ENCODE results near the gene DDAH1. TPM values are rescaled to one million over a fixed set of nuclear protein-coding genes. Genes with fewer than 3 reads are reported as not detected.

The DDAH1 gene
- total and polyA plus RNA-seq, 4 donors = 12.8 to 54.6 (median 28.7) TPM

DNA sequence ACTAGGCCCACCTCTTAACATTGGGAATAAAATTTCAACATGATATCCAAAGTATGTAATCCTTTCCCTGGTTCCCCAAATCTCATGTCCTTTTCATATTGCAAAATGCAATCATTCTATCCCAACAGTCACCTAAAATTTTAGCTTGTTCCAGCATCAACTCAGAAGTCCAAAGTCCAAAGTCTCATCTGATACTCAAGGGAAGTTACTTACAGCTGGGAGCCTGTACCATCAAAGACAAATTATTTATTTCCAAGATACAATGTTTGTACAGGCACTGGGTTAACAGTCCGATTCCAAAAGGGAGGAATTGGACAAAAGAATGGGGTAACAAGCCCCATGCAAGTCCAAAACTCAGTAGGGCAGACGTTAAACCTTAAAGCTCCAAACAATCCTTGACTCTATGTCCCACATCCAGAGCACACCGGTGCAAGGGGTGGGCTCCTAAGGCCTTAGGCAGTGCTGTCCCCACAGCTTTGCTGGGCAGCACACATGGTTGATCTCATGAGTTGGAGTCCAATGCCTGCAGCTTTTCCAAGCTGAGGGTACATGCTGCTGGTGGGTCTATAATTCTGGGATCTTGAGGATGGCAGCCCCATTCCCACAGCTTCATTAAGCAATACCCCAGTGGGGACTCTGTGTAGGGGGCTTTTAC lies 78.8 kb downstream of the DDAH1 start:
- Histone ChIP-seq H3K27ac (ENCODE audit: low read depth in 1 of 2, low read length in 2 of 2) (no peak overlapping the region), H3K4me1 (ENCODE audit: control insufficient read depth in 1 of 2, insufficient read depth in 2 of 2, low read length in 2 of 2) (no peaks in the 10 kb centered on the region), H3K9me3 (ENCODE audit: control insufficient read depth, low read length) (no peaks in the 10 kb centered on the region), H3K36me3 (ENCODE audit: control insufficient read depth in 1 of 2, insufficient read depth in 2 of 2, low read length in 1 of 2) (no peaks in the 10 kb centered on the region), H3K27me3 (ENCODE audit: control insufficient read depth in 1 of 2, insufficient read depth in 2 of 2, low read length in 1 of 2) (no peaks in the 10 kb centered on the region), H3K4me3 (ENCODE audit: low read length in 2 of 2) (no peak overlapping the region)
- WGBS, 2 donors = 84 to 89% methylated on average over 3 of the region's 3 CpGs
- ATAC-seq (ENCODE audit: low FRiP score) = no peak
- no peak for DNase-seq
- intact Hi-C loops (cut with DNase I) = no loop called here

DNA sequence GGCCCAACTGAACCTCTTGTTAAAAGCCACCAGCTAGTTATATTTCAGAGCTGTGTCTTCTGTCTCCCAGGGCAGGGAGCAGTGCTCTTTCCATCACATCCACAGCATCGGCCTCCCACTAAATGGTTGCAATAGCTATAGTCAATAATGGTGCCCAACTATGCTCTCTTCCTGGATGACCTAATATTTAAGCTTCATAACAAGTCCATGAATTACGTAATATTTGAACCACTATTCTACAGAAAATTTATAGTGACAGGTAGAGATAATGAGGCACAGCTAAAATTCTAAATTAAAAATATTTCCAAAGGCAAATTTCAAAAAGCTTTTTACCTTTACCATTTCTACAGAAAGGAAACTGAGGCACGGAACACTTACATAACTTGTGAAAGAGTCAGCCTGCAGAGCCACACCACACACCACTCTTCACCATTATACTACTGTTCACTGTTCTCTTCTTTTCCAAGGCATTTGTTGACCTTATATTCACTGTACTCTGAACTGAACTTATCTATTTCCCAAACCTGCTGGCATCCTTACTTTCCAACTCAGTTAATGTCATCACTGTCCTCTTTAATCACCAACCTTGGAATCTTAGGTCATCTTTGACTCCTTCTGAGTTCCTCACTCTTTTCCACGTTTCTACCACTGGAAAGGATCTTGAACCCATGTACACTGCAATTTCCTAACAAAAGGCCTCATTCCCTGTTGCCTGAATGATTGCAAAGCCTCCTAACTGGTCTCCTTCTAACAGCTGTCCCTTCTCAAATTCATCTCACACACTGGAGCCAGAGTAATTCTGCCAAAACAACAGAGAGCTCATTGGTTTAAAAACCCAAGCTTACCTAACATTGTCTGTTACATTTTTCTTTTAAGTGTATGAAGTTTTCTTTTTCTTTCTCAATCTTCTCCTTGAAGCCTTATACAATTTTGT lies 85.5 kb downstream of the DDAH1 start:
- Histone ChIP-seq H3K4me3 (ENCODE audit: low read length in 2 of 2) (no peak overlapping the region), H3K4me1 (ENCODE audit: control insufficient read depth in 1 of 2, insufficient read depth in 2 of 2, low read length in 2 of 2) (peaks cover 1 to 11% of the 10 kb centered on the region in 2 donors), H3K36me3 (ENCODE audit: control insufficient read depth in 1 of 2, insufficient read depth in 2 of 2, low read length in 1 of 2) (peaks cover 0 to 2% of the 10 kb centered on the region in 2 donors), H3K9me3 (ENCODE audit: control insufficient read depth, low read length) (no peaks in the 10 kb centered on the region), H3K27ac (ENCODE audit: low read depth in 1 of 2, low read length in 2 of 2) (no peak overlapping the region), H3K27me3 (ENCODE audit: control insufficient read depth in 1 of 2, insufficient read depth in 2 of 2, low read length in 1 of 2) (no peaks in the 10 kb centered on the region)
- intact Hi-C loops (cut with DNase I) = no loop called here
- no peak for ATAC-seq (ENCODE audit: low FRiP score)
- DNase-seq = no peak
- WGBS, 2 donors = 83 to 90% methylated on average over 4 of the region's 4 CpGs

DNA sequence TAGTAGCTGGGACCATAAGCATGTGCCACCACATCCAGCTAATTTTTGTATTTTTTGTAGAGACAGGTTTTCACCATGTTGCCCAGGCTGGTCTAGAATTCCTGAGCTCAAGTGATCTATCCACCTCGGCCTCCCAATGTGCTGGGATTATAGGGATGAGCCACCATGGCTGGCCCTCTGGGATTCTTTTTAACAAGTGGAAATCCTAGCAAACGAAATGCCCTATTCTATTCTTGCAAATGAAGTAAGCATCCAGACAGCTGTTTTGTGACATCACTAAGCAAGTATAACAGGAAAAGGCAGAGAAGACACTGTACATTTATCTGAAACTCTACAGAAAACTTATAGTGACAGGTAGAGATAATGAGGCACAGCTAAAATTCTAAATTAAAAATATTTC lies 86.4 kb downstream of the DDAH1 start:
- ATAC-seq (ENCODE audit: low FRiP score) = no peak
- 81 to 89% methylated on average over 2 of the region's 2 CpGs for WGBS, 2 donors

DNA sequence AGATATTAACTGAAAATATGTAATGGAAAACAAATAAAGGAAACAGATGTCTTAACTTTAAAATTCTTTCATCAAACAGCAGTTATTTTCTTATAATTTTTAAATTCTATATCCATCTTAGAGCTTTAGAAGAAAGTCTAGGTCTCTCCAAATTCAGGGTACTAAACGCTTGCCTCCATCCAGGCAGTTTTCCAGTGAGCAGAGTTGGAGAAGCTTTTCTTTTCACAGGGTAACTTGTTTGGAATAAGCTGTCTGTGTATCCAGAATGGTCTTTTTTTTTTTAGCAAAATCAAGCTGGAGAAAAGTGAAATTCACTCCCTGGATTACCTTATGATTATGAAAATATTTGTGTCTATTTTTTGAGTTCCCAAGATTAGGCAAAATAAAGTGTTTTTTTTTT lies 88.6 kb downstream of the DDAH1 start:
- 4 to 10% methylated on average over 1 of the region's 1 CpG for WGBS, 2 donors
- Histone ChIP-seq H3K9me3 (ENCODE audit: control insufficient read depth, low read length) (no peaks in the 10 kb centered on the region), H3K36me3 (ENCODE audit: control insufficient read depth in 1 of 2, insufficient read depth in 2 of 2, low read length in 1 of 2) (peaks cover 0 to 2% of the 10 kb centered on the region in 2 donors), H3K4me1 (ENCODE audit: control insufficient read depth in 1 of 2, insufficient read depth in 2 of 2, low read length in 2 of 2) (peaks cover 1 to 15% of the 10 kb centered on the region in 2 donors), H3K27ac (ENCODE audit: low read depth in 1 of 2, low read length in 2 of 2) (peak overlapping the region in 1 of 2 donors; percentile 76), H3K27me3 (ENCODE audit: control insufficient read depth in 1 of 2, insufficient read depth in 2 of 2, low read length in 1 of 2) (no peaks in the 10 kb centered on the region), H3K4me3 (ENCODE audit: low read length in 2 of 2) (no peak overlapping the region)
- no peak for DNase-seq
- ATAC-seq (ENCODE audit: low FRiP score) = no peak
- intact Hi-C loops (cut with DNase I) = no loop called here

More for the DNA sequence above, 86.4 kb downstream of the DDAH1 start:
- Histone ChIP-seq H3K36me3 (ENCODE audit: control insufficient read depth in 1 of 2, insufficient read depth in 2 of 2, low read length in 1 of 2) (peaks cover 0 to 2% of the 10 kb centered on the region in 2 donors), H3K27me3 (ENCODE audit: control insufficient read depth in 1 of 2, insufficient read depth in 2 of 2, low read length in 1 of 2) (no peaks in the 10 kb centered on the region), H3K9me3 (ENCODE audit: control insufficient read depth, low read length) (no peaks in the 10 kb centered on the region), H3K4me3 (ENCODE audit: low read length in 2 of 2) (no peak overlapping the region), H3K4me1 (ENCODE audit: control insufficient read depth in 1 of 2, insufficient read depth in 2 of 2, low read length in 2 of 2) (peaks cover 1 to 11% of the 10 kb centered on the region in 2 donors), H3K27ac (ENCODE audit: low read depth in 1 of 2, low read length in 2 of 2) (no peak overlapping the region)
- no peak for DNase-seq
- intact Hi-C loops (cut with DNase I) = no loop called here

DNA sequence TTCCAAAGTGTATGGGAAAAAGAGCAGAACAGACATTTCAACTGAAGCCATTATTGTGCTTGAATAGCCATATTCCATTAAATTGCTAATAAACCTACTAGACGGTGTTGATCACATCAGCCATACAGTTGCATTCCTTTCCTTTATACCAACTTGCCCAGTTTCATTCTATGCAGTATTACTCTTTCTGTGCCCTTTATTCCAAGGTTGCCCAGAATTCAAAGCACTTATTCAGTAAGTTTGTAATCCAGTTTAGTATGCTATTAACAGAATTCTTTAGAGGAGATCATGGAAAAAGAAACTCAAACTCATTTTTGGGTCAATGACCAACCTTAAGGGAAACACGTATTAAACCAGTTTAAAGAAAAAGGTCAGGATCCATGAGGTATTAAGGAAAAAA lies 89.5 kb downstream of the DDAH1 start:
- Histone ChIP-seq H3K9me3 (ENCODE audit: control insufficient read depth, low read length) (no peaks in the 10 kb centered on the region), H3K27ac (ENCODE audit: low read depth in 1 of 2, low read length in 2 of 2) (peak overlapping the region in 1 of 2 donors; percentile 76), H3K4me3 (ENCODE audit: low read length in 2 of 2) (no peak overlapping the region), H3K36me3 (ENCODE audit: control insufficient read depth in 1 of 2, insufficient read depth in 2 of 2, low read length in 1 of 2) (peaks cover 0 to 2% of the 10 kb centered on the region in 2 donors), H3K4me1 (ENCODE audit: control insufficient read depth in 1 of 2, insufficient read depth in 2 of 2, low read length in 2 of 2) (peaks cover 3 to 15% of the 10 kb centered on the region in 2 donors), H3K27me3 (ENCODE audit: control insufficient read depth in 1 of 2, insufficient read depth in 2 of 2, low read length in 1 of 2) (no peaks in the 10 kb centered on the region)
- ATAC-seq (ENCODE audit: low FRiP score) (no peak), DNase-seq (no peak)
- intact Hi-C loops (cut with DNase I) = no loop called here
- WGBS, 2 donors = 17 to 41% methylated on average over 2 of the region's 2 CpGs

DNA sequence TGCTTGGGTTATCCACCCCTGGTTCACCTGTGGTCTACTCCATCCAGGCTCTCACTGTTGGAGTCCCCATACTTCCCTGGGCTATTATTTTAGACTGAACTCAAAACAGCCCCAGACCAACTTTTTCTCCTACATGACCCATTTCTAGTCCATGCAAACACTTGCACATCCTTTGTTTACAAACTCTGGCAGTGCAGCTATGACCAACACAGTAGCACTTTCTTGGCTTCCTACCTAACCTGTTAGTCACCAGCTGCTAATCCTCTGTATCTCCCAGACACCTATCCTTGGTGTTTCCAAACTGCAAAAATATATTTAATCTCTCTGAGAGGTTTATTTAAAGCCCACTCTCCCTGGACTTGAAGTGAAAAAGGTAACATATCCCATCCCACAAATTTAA lies 90.8 kb downstream of the DDAH1 start:
- H3K27me3 ChIP-seq (ENCODE audit: control insufficient read depth in 1 of 2, insufficient read depth in 2 of 2, low read length in 1 of 2) = no peaks in the 10 kb centered on the region
- ATAC-seq (ENCODE audit: low FRiP score) (no peak), DNase-seq (no peak)
- no peak overlapping the region for H3K4me3 ChIP-seq (ENCODE audit: low read length in 2 of 2)
- intact Hi-C loops (cut with DNase I) = no loop called here
- no peak overlapping the region for H3K27ac ChIP-seq (ENCODE audit: low read depth in 1 of 2, low read length in 2 of 2)
- no peaks in the 10 kb centered on the region for H3K9me3 ChIP-seq (ENCODE audit: control insufficient read depth, low read length)
- H3K4me1 ChIP-seq (ENCODE audit: control insufficient read depth in 1 of 2, insufficient read depth in 2 of 2, low read length in 2 of 2) = peaks cover 1 to 15% of the 10 kb centered on the region in 2 donors
- no peaks in the 10 kb centered on the region for H3K36me3 ChIP-seq (ENCODE audit: control insufficient read depth in 1 of 2, insufficient read depth in 2 of 2, low read length in 1 of 2)

DNA sequence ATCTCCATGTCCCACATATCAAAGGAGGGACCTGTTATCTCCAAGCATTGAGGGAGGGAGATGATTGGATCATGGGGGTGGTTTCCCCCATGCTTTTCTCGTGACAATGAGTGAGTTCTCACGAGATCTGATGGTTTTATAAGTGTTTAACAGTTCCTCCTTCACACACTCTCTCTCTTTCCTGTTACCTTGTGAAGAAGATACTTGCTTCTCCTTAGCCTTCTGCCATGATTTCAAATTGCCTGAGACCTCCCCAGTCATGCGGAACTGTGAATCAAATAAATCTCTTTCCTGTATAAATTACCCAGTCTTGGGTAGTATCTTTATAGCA lies 91.6 kb downstream of the DDAH1 start:
- Histone ChIP-seq H3K4me1 (ENCODE audit: control insufficient read depth in 1 of 2, insufficient read depth in 2 of 2, low read length in 2 of 2) (peaks cover 1 to 15% of the 10 kb centered on the region in 2 donors), H3K9me3 (ENCODE audit: control insufficient read depth, low read length) (no peaks in the 10 kb centered on the region), H3K27ac (ENCODE audit: low read depth in 1 of 2, low read length in 2 of 2) (no peak overlapping the region), H3K27me3 (ENCODE audit: control insufficient read depth in 1 of 2, insufficient read depth in 2 of 2, low read length in 1 of 2) (no peaks in the 10 kb centered on the region), H3K4me3 (ENCODE audit: low read length in 2 of 2) (no peak overlapping the region), H3K36me3 (ENCODE audit: control insufficient read depth in 1 of 2, insufficient read depth in 2 of 2, low read length in 1 of 2) (no peaks in the 10 kb centered on the region)
- intact Hi-C loops (cut with DNase I) = no loop called here
- no peak for DNase-seq
- WGBS, 2 donors = 77% methylated on average over 3 of the region's 3 CpGs
- no peak for ATAC-seq (ENCODE audit: low FRiP score)

DNA sequence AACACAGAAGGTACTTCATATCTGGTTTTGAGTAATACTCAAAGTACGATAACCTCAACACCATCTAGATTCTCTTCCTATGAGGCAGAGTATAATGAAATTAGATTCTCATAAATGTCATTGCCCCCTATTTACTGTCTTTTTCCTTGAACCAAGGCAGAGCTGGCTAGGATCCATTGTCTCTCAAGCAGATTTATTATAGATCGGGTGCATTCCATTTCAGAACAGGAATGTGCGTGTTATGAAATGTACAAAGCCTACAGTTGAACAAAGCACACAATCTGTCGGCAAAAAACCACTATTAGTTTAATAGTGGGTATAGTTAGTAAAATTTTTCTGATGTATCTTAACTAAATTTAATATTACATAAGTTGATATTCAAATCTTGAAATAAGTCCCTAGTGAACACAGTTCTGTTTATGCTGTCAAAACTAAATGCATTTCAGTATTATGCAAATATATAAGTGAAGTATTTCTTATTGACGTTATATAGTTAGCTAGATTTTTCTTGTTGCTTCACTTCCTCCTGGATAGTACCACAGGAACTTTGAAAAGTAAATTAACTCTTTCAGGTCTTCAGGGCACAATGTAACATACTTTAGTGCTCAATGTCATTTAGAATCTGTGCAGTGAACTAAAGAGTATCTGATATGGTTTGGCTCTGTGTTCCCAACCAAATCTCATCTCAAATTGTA lies 92.1 kb downstream of the DDAH1 start:
- H3K4me3 ChIP-seq (ENCODE audit: low read length in 2 of 2) = no peak overlapping the region
- intact Hi-C loops (cut with DNase I) = no loop called here
- DNase-seq = no peak
- 13 to 16% methylated on average over 5 of the region's 5 CpGs for WGBS, 2 donors
- H3K4me1 ChIP-seq (ENCODE audit: control insufficient read depth in 1 of 2, insufficient read depth in 2 of 2, low read length in 2 of 2) = peaks cover 1 to 18% of the 10 kb centered on the region in 2 donors
- H3K27ac ChIP-seq (ENCODE audit: low read depth in 1 of 2, low read length in 2 of 2) = no peak overlapping the region
- H3K36me3 ChIP-seq (ENCODE audit: control insufficient read depth in 1 of 2, insufficient read depth in 2 of 2, low read length in 1 of 2) = no peaks in the 10 kb centered on the region
- no peaks in the 10 kb centered on the region for H3K27me3 ChIP-seq (ENCODE audit: control insufficient read depth in 1 of 2, insufficient read depth in 2 of 2, low read length in 1 of 2)
- no peaks in the 10 kb centered on the region for H3K9me3 ChIP-seq (ENCODE audit: control insufficient read depth, low read length)
- ATAC-seq (ENCODE audit: low FRiP score) = no peak

All from aorta (tissue), 5 donors.